ENCODE results near the gene MCC.

The MCC gene

DNA sequence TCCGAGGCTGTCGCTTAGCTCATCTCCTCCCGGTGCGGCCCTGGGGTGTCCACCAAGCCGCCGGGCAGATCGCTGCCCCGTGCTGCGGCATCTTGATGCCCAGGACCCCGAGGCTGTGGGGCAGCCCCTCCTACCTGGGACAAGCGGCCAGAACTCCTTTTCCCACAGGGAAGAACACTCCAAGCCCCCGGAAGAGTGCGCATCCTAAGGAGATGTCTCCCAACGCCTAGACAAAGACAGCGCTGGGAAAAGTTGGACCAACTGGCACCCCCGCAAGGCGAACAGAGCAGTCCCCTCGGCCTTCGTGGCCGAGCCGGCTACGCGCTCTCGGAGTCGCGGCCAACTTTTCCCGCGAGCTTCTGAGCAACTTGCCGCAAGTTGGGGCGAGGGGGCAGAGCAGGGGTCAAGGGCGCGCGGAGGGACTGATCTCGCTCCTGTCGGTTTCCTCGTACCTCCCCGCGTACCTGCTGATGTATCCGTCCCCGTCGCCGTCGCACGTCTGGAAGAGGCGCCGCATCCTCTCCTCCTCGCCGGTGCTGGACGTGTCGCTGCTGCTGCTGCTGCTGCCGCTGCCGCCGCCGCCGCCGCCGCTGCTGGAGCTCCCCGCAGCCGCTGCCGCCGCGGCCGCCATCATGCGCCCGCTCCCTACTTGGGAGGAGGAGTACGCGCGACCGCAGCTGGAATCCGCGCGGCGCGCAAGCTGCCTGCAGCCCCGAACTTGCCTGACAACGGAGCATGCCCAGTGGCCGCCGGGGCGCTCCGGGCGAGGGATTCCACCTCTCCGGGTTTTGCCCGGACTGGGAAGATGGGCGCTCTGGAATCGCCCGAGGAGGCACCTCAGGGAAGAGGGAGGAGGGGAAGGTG is at the start of gene MCC:
TSS of gene MCC (minus strand) at position 673 of the 864 bp plus-strand sequence.
- DNase-seq (ENCODE audit: low spot score), result peak; percentile 94

DNA sequence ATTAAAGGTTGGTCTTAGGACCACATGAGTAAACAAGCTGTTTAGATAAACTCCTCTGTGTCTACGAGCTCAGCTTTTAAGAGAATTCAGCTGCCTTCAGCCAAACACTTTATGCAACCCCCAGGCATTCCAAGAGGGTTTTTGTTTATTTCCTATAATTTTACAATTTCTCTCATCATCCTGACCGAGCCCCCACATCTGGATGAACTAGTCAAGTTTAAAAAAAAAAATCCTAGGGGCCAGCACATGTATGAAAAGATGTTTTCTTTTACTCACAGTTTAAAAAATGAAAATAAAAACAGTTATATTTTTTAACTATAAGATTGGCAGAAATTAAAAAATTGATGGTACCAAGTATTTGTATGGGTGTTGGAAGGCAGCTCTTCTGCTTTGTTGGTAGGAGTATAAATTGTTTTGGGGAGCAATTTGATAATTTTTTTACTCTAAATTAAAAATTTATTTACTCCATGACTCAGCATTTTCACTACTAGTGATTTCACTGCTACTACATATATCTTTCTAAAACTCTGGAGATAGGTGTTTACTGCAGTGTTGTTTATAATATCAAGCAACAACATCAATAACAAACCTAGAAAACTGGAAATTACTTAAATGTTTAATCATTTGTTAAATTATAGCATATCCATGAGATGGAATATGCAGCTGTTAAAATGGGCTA is 43.4 kb upstream of the MCC start:
- DNase-seq (ENCODE audit: low spot score), result no peak

DNA sequence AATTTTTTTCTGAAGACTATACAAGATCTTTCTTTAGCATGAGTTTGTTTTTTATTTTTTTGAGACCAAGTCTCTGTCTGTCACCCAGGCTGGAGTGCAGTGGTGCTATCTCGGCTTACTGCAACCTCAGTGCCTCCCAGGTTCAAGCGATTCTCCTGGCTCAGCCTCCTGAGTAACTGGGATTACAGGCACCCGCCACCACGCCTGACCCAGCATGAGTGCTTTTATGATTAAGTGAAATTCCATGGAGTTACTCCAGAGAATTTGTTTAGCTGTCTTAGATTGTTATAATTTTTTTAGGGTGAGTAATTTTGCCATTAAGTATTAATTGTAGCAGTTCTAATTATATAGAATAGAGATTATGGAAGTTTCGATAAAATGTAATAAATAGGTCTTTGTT is 39.5 kb upstream of the MCC start:
- DNase-seq (ENCODE audit: low spot score), result no peak

DNA sequence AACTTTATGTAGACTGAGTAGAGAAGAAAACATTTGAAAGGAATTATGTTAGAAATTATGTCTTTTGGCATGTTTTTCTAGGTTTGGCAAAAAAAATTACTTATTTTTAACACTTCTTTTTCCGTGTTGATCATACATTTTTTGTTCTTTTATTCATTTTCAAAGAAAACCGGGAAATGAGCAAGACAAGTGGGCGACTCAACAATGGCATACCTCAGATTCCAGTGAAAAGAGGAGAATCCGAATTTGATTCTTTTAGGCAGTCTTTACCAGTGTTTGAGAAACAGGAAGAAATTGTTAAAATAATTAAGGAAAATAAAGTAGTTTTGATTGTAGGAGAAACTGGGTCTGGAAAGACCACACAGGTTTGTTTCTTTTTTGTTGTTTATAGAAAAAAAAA is 38.2 kb upstream of the MCC start:
- no peak for DNase-seq (ENCODE audit: low spot score)

DNA sequence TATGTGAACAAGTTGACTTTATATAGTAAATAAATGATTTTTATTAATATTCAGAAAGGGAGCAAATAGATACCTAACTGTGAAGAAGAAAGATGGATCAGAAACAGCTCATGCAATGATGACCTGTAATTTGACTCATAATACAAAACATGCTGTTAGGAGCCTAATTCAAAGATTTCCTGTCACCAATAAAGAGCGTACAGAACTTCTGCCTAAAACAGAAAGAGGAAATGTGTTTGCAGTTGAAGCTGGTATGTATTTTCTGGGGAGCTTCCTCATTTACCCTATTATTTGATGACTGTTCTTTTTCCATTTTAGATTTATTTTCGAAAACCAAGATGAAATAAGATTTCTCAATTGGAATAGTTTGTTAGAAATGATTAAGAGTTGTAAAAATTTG is 36.7 kb upstream of the MCC start:
- DNase-seq (ENCODE audit: low spot score), result no peak

DNA sequence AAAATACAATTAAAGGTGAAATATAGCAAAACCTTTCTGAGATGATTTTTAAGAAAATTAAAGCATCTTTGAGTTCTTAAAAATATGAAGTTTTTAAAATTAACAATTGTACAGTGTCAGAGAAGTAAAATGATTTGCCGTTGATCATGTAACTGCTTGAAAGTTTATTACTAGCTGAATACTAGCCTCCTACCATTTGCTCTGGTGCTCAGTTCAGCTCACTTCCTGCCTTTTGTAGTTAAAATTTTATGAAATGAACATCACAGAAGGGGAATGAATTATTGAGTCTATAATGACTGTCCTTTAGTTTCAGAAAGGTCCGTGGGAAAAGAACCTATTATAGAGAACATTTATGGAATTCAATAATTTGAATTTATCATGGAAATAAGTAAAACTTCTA is 34.9 kb upstream of the MCC start:
- DNase-seq (ENCODE audit: low spot score), result no peak

DNA sequence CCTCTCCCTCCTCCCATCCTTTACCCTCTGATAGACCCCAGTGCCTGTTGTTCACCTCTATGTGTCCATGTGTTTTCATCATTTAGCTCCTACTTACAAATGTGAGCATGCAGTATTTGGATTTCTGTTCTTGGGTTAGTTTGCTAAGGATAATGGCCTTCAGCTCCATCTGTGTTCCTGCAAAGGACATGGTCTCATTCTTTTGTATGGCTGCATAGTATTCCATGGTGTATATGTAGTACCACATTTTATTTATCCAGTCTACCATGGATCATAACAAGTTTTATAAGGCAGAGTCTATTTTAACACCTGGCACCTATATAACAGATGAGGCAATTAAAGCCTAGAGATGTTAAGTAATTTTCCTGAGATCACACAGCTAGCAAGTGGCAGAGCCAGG is 32.6 kb upstream of the MCC start:
- no peak for DNase-seq (ENCODE audit: low spot score)

DNA sequence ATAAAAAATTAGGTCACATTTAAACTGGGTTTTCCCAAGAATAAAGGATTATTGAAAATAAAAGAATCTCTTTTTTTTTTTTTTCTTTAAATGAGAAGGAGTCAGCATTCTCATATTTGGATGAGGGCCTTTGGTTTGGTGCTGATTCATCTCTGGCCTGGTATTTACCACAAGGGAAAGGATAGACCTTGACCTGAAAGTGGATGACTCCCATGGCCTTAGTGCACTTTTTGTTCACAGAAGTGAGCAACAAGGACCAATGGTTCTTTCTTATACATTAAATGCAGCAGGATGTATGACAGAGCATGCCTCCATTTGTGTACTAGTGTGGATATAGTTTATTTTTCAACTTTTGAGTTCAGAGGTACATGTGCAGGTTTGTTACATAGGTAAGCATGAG is 32.2 kb upstream of the MCC start:
- no peak for DNase-seq (ENCODE audit: low spot score)

DNA sequence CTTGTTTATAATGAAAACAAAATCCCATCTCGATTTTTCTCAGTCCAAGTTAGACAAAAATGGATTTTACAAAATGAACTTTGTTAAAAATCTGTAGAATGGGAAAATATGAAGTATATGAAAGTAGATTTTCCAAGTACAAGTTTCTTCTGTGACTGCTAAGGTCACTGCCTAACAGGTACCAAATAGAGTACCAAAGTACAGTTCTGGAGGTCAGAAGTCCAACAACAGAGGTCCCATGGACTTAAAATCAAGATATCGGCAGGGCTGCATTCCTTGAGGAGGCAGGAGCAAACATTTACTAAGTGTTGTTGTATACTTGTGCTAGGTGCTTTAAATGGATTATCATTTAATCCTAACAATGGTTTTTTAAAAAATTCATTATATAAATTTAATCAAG is 31.2 kb upstream of the MCC start:
- no peak for DNase-seq (ENCODE audit: low spot score)

DNA sequence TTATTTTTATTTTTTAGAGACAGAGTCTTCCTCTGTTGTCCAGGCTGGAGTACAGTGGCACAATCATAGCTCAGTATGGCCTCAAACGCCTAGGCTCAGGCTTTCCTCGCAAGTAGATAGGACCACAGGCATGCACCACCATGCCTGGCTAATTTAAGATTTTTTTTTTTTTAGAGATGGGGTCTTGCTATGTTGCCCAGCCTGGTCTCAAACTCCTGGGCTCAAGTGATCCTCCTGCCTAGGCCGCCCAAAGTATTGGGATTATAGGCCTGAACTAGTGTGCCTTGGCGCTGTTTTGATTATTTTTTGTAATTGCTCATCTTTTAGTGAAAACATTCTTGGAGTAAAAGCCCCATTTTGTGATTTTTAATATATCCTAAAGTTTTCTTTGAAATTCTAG is 30.6 kb upstream of the MCC start:
- DNase-seq (ENCODE audit: low spot score), result no peak

DNA sequence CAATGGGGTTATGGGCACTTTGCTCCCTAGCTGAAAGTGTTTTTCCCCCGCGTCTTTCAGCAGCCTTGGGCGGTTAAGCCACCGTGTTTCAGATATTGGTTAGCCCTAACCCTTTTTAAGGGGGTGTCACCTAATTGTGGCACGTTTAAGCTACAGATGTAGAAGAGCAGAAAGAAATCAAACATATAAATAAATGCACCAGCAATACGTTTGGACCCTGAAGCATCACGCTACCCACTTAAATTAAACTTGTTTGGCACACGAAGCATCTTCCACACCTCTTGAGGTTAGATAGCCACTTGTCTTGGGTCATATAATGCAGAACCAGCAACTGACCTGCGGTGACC is 26.0 kb upstream of the MCC start:
- no peak for DNase-seq (ENCODE audit: low spot score)

DNA sequence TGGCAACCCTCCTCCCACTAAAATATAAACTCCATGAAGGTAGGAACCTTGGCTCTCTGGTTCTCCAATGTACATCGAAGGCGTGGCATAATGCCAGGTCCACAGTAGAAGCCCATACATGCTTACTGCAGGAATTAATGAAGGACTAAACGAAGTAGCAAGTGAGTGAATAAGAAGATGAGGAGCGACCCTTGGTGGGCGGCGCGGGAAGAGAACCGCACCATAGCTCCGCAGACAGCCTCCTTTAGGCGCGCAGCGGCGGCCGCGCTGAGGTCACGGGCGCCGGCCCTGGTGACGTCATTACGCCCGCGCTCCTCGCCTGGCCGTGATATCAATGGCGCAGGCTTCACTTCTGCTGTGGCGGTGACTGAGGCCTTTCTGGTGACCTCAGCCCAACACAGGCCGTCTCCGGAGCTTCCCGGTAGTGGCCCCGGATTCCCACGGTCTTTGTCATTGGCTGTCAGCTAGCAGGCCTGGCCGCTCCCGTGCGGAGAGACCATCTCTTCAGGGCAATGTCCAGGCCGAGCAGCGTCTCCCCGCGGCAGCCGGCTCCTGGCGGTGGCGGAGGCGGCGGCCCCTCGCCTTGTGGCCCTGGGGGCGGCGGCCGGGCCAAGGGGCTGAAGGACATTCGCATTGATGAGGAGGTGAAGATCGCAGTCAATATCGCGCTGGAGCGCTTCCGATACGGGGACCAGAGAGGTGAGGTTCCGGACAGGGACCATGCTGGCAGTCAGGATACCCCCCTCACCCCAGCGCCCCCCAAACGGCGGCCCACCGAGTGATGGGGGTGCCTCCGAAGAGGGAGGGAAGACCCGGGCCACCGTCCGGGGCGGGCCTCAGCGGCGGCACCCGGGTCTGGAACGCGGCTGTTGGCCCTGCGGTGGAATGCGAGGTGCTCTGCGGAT is 25.4 kb upstream of the MCC start, which contains the start of gene YTHDC2:
TSS of gene YTHDC2 (plus strand) at position 311 of the 905 bp plus-strand sequence. CDS start at position 513, 202 bp downstream.
- DNase-seq (ENCODE audit: low spot score), result peak; percentile 92

DNA sequence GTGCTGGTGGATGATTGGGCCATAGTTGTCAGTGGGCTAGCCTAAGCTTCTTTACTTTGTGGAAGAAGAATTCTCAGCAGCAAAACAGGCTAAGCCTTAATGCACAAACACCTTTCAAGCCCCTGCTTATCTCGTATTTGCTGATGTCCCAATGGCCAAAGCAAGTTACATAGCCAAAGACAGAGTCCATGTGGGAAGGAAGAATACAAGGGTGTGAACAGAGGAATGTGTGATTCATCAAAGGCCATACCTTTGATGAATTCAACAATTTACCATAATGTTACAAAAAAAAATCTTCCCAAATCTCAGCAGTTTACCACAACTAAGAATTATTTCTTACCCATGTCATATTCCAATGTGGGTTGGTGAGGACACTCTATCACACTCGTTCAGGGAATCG is 24.1 kb upstream of the MCC start:
- no peak for DNase-seq (ENCODE audit: low spot score)

DNA sequence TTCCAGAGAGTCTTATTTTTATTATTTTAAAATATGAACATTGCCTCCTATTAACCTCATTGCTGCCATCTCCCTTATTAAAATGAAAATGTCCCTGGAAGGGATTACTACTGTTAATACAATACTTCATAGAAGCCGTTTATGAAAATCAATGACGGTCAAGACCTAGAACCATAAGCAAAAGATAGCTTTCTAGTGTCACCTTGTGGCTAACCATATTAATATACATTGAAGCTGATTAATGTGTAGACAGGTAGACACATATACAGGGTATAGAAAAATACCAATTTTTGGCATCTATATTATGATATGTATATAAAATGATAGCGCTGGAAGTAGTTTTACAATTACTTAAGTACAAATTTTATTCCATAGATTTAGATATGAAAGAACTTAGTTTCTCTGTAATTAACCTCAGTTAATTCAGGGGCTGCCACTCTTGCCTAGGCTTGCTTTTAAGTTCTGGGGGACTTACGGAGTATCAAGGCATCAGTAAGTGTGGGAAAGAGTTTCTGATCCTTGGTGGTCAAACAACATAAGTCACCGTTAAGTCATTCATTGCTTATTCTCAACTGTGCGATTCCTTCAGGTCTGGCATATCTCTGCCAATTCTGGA is 22.7 kb upstream of the MCC start:
- DNase-seq (ENCODE audit: low spot score), result peak; percentile 68

DNA sequence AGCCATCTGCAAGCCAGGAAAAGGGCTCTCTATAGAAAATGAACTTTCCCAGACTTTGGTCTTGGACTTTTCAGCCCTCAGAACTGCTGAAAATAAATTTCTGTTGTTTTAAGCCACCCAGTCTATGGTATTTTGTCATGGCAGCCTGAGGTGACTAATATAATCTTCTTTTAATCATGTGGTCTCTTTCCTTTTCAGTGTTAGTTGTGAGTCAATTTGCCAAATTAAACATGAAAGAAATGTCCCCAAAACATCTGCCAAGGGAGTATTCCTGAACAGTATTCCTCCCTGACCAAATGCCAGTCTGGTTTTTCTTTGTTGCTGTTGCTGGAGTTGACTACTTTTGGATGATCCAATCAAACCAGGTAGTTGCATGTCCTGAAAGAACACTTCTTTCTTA is 20.5 kb upstream of the MCC start:
- DNase-seq (ENCODE audit: low spot score), result no peak

DNA sequence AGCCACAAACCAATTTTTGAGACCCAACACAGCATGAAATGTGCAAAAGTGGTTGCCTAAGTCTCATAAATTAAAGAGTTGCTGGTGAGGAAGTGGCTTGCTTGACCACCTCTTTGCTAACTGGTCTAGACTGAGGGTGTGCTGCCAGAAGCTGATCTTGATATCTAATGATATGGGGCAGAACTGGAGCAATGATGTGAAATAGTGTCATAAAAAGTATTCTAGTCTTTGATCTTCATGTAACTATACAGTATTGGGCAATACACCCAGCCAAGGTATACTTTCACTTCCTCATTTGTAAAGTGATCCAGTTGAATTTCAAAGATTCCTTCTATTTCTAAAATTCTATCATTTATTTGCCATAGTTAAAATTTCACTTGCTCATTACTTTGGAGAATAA is 19.3 kb upstream of the MCC start:
- DNase-seq (ENCODE audit: low spot score), result no peak

DNA sequence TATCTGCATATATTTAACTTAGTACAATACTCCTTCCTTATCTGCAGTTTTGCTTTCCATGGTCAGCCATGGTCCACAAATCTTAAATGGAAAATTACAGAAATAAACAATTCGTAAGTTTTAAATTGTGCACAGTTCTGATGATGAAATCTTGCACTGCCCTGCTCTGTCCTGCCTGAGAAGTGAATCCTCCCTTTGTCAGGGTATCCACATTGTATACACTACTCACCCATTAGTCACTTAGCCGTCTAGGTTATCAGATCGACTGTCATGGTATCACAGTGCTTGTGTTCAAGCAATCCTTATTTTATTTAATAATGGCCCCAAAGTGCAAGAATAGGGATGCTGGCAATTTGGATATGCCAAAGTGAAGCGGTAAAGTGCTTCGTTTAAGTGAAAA is 16.9 kb upstream of the MCC start:
- DNase-seq (ENCODE audit: low spot score), result no peak

DNA sequence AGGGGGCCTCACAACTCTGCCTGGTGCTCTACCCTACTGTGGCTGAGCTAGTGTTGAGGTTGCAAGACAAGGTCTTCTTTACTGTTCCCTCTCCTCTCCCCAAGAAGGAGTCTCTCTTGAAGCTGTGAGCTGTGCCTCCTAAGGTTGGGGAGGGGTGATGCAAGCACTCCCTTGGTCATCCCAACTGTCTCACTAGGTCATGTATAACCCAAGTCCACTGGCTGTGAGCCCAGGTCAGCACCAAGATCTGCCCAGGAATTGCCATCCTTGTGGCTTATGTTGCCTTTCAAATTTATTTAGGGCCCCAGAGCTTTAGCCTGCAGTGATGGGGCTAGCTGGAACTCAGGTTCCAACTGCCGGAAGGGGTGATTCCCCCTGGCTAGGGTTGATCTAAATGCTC is 14.9 kb upstream of the MCC start:
- no peak for DNase-seq (ENCODE audit: low spot score)

DNA sequence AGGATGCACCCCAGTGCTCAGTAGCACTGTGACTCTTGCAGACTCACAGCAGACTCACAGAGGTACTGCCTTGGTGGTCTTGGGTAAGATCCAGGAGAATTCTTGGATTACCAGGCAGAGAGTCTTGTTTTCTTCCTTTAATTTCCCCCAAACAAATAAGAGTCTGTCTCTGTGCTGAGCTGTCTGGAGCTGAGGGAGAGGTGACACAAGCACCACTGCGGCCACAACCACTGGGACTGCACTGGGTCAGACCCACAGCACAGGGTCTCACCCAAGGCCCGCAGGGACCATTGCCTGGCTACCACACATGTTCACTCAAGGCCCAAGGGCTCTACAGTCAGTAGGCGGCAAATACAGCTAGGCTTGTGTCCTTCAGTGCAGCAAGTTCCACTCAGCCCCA is 13.8 kb upstream of the MCC start:
- DNase-seq (ENCODE audit: low spot score), result no peak

DNA sequence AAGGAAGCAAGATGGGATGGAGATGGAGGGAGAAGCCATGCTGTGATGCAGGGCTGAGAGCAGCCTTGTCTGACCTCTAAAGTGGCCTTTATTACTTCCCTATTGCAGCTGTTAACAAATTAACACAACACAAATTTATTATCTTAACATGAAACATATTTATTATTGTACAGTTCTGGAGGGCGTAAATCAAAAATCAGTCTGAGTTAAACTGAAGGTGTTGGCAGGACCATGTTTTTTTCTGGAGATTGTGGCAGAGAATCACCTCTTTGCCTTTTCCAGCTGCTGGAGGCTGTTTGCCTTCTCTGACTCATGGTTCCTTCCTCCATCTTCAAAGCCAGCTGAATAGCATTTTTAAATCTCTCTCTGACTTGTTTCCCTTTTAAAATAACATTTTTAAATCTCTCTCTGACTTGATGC is 7.2 kb upstream of the MCC start:
- peak; percentile 18 for DNase-seq (ENCODE audit: low spot score)

DNA sequence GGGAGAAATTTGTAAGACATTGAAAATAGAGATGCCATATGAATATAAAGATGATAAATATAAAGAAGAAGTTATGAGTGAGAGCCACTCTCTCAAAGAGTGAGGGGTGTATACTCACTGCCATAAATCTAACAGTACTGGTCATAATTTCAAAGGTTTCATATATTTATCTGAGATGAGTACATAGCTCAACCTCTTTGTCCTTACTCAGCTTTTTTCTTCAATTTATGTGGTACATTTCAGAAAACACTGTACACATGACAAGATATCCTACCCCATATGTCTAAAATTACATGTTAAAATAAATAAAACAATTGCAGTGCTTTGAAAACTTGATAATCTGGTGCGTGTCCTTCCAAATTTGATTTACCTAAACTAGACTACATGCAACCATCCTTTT is 5.2 kb upstream of the MCC start:
- DNase-seq (ENCODE audit: low spot score), result no peak

DNA sequence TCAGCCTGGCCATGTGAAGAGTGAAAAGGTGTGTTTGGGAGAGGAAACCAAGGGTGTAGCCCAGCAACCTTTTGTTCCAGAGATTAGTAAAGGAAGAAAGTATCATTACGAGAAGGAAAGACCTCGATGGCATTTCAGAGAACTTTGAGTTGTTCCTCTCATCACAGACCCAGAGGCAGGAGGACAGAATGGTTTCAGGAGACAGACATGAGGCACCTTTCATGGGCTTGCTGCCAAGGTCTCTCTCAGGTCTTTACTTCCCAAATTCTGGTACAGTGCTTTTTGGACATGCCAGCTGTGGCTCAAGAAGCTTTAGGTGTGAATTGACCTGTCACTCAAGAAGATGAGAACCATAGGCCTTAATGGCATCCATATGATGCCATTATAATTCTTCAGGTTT is 2.8 kb upstream of the MCC start:
- no peak for DNase-seq (ENCODE audit: low spot score)
